OCI-LY3 (cell line): ENCODE results near the gene MYO5A.

ENCODE experiments used
- H2AFZ ChIP-seq: fragments of 200-600, 300-600 bp; shearing (Covaris generic); 2 replicates; pipeline ENCODE4 v1.6.0; 2014; ENCODE audit warnings: antibody characterized with exemption, low read depth, low read length
- H3K27ac ChIP-seq: fragments of 200-600, 300-600 bp; sonication (generic); 2 replicates; pipeline ENCODE4 v1.5.1; 2014; ENCODE audit warnings: mild to moderate bottlenecking, low read length, moderate library complexity, mixed read lengths
- H3K27me3 ChIP-seq: fragments of 200-600, 300-600 bp; sonication (generic); 2 replicates; pipeline ENCODE4 v1.6.1; 2014; ENCODE audit warnings: low read depth, low read length, mixed read lengths
- H3K36me3 ChIP-seq: fragments of 200-600, 300-600 bp; sonication (generic); replicated peaks from 2 replicates; pipeline ENCODE3; 2014; ENCODE audit warnings: low read depth, low read length, mixed read lengths
- H3K4me1 ChIP-seq: fragments of 300-600, 200-600 bp; sonication (generic); 2 replicates; pipeline ENCODE4 v1.6.1; 2014; ENCODE audit warnings: low read length, mixed read lengths
- H3K4me2 ChIP-seq: fragments of 200-600, 300-600 bp; sonication (generic); 2 replicates; pipeline ENCODE4 v1.6.1; 2014; ENCODE audit warnings: low read length, mixed read lengths
- H3K4me3 ChIP-seq: fragments of 300-600, 200-600 bp; sonication (generic); 2 replicates; pipeline ENCODE4 v1.5.1; 2014; ENCODE audit warnings: antibody characterized with exemption, mild to moderate bottlenecking, low read length, moderate library complexity
- H3K79me2 ChIP-seq: fragments of 300-600, 200-600 bp; shearing (Covaris generic); 2 replicates; pipeline ENCODE4 v1.6.1; 2014; ENCODE audit warnings: mild to moderate bottlenecking, low read length, mixed read lengths
- H3K9ac ChIP-seq: fragments of 300-600, 200-600 bp; shearing (Covaris generic); 2 replicates; pipeline ENCODE4 v1.6.0; 2014; ENCODE audit warnings: mild to moderate bottlenecking, low read length, moderate library complexity
- H3K9me3 ChIP-seq: fragments of 200-600, 300-600 bp; shearing (Covaris generic); 2 replicates; pipeline ENCODE4 v1.6.1; 2014; ENCODE audit warnings: low read length, mixed read lengths; ENCODE audit not compliant: insufficient read depth
- H4K20me1 ChIP-seq: fragments of 200-600, 300-600 bp; sonication (generic); 2 replicates; pipeline ENCODE4 v1.6.1; 2016; ENCODE audit warnings: low read length, mixed read lengths; ENCODE audit not compliant: insufficient read depth
- EZH2phosphoT487 ChIP-seq: fragments of 200-600 bp; shearing (Covaris generic); IDR thresholded peaks from 2 replicates; pipeline ENCODE4 v1.6.1; 2018; ENCODE audit warnings: antibody characterized with exemption, mixed run types, low read depth
- TF ChIP-seq, protein P1 (sequence below): fragments of 200-600, 300-600 bp; sonication (generic); IDR thresholded peaks from 2 replicates; pipeline ENCODE4 v1.5.1; 2014; ENCODE audit warnings: antibody characterized with exemption, low read length, low read depth

The MYO5A gene

GRCh38 chr15:52338058-52338457 lies 190.6 kb downstream of the MYO5A start:
- no peak overlapping the region for H2AFZ ChIP-seq
- no peaks in the 10 kb centered on the region for H4K20me1 ChIP-seq
- peaks cover 5% of the 10 kb centered on the region; the same call in 1 of the 2 replicates for H3K4me1 ChIP-seq
- no peaks in the 10 kb centered on the region for H3K79me2 ChIP-seq
- peaks cover 30% of the 10 kb centered on the region for H3K36me3 ChIP-seq
- TF ChIP-seq, protein P1, sequence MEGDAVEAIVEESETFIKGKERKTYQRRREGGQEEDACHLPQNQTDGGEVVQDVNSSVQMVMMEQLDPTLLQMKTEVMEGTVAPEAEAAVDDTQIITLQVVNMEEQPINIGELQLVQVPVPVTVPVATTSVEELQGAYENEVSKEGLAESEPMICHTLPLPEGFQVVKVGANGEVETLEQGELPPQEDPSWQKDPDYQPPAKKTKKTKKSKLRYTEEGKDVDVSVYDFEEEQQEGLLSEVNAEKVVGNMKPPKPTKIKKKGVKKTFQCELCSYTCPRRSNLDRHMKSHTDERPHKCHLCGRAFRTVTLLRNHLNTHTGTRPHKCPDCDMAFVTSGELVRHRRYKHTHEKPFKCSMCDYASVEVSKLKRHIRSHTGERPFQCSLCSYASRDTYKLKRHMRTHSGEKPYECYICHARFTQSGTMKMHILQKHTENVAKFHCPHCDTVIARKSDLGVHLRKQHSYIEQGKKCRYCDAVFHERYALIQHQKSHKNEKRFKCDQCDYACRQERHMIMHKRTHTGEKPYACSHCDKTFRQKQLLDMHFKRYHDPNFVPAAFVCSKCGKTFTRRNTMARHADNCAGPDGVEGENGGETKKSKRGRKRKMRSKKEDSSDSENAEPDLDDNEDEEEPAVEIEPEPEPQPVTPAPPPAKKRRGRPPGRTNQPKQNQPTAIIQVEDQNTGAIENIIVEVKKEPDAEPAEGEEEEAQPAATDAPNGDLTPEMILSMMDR: no peak
- TF ChIP-seq EZH2phosphoT487: no peak
- H3K27ac ChIP-seq: no peak overlapping the region
- no peak overlapping the region for H3K4me3 ChIP-seq
- H3K4me2 ChIP-seq: no peak overlapping the region
- H3K27me3 ChIP-seq: no peaks in the 10 kb centered on the region
- no peaks in the 10 kb centered on the region for H3K9me3 ChIP-seq
- H3K9ac ChIP-seq: no peak overlapping the region

GRCh38 chr15:52337198-52337853 lies 191.4 kb downstream of the MYO5A start:
- H3K27ac ChIP-seq: no peak overlapping the region
- peaks cover 6% of the 10 kb centered on the region for H3K4me1 ChIP-seq
- H4K20me1 ChIP-seq: no peaks in the 10 kb centered on the region
- no peak overlapping the region for H3K4me2 ChIP-seq
- no peaks in the 10 kb centered on the region for H3K79me2 ChIP-seq
- no peaks in the 10 kb centered on the region for H3K9me3 ChIP-seq
- H3K27me3 ChIP-seq: no peaks in the 10 kb centered on the region
- H3K4me3 ChIP-seq: no peak overlapping the region
- no peak overlapping the region for H2AFZ ChIP-seq
- TF ChIP-seq, protein P1: no peak
- no peak for TF ChIP-seq EZH2phosphoT487
- peaks cover 30% of the 10 kb centered on the region for H3K36me3 ChIP-seq
- H3K9ac ChIP-seq: no peak overlapping the region

DNA sequence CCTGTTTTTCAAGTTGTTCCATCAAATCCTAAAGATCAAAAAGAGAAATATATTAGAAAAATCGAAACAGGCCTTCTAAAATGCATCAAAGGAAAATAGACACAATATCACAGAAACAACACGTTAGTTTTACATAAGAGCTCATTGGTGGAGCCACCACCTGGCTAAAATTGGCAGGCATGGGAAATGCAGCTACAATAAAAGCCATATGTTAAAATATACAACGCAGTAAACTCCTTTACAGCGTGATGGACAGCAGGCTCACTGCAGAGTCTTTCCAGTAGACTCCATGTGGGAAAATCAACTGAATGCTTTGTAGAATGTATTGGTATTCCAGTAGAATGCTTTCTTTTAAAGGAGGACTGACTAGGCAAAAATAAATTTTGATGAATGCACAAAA lies 192.2 kb downstream of the MYO5A start:
- H4K20me1 ChIP-seq: no peaks in the 10 kb centered on the region
- H3K27me3 ChIP-seq: no peaks in the 10 kb centered on the region
- H3K4me1 ChIP-seq: peaks cover 14% of the 10 kb centered on the region
- H3K9me3 ChIP-seq: no peaks in the 10 kb centered on the region
- H3K4me3 ChIP-seq: no peak overlapping the region
- no peak overlapping the region for H2AFZ ChIP-seq
- H3K79me2 ChIP-seq: no peaks in the 10 kb centered on the region
- TF ChIP-seq, protein P1: peak; percentile 50; the same call in 1 of the 2 replicates
- TF ChIP-seq EZH2phosphoT487: no peak
- H3K27ac ChIP-seq: no peak overlapping the region
- H3K4me2 ChIP-seq: no peak overlapping the region
- H3K36me3 ChIP-seq: peaks cover 30% of the 10 kb centered on the region
- no peak overlapping the region for H3K9ac ChIP-seq

DNA sequence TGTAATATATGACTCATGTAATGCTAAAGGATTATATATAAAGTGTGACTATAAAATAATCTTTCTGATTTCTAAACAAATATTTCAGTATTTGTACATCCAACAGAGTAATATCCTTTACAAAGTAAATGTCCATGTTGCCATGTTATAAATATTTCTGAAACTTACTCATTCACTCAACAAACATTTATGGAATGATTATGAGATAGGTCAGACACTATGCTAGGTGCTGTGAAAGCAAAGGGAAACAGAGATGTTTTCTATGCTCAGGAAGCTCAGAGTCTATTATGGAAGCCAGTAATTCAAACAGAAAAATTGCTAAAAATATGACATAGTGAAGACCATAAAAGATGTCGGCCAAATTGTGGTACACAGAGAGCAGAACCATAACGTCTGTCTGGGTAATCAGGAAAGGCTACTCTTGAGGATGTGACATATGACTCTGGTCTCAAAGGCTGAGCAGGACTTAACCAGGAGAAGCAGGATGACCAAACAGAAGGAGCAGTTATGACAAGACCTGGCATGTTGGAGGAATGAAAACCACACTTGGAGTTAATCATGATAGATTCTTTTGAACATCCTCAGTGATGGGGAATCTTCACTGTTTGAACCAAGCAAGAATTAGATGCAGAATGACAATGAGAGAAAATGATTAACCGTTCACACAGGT lies 194.1 kb downstream of the MYO5A start:
- no peaks in the 10 kb centered on the region for H3K9me3 ChIP-seq
- H3K9ac ChIP-seq: no peak overlapping the region
- H3K4me3 ChIP-seq: no peak overlapping the region
- H3K36me3 ChIP-seq: peaks cover 31% of the 10 kb centered on the region
- no peaks in the 10 kb centered on the region for H3K79me2 ChIP-seq
- H4K20me1 ChIP-seq: no peaks in the 10 kb centered on the region
- H3K27me3 ChIP-seq: no peaks in the 10 kb centered on the region
- no peak overlapping the region for H3K4me2 ChIP-seq
- no peak overlapping the region for H2AFZ ChIP-seq
- peaks cover 26% of the 10 kb centered on the region for H3K4me1 ChIP-seq
- TF ChIP-seq EZH2phosphoT487: no peak
- TF ChIP-seq, protein P1: no peak
- no peak overlapping the region for H3K27ac ChIP-seq
